NCI-H1105 treated with DMSO at 0.1 percent for 48 hours (cell line): Measurements from ENCODE around the gene DAAM1.

Experiments
- DNase-seq: peaks from one replicate; lab custom pipeline; 2025; lab: John Stamatoyannopoulos, UW

Gene DAAM1

GRCh38 chr14:59342516-59343484, 154.3 kb downstream of the DAAM1 start:
- no peak for DNase-seq

GRCh38 chr14:59343585-59343984, 155.1 kb downstream of the DAAM1 start:
- DNase-seq: peak; percentile 80

- DNase-seq: no peak
Observed at GRCh38 chr14:59344016-59344415, 155.5 kb downstream of the DAAM1 start.

GRCh38 chr14:59344691-59345455, 156.4 kb downstream of the DAAM1 start:
- DNase-seq: no peak

- no peak for DNase-seq
Observed at GRCh38 chr14:59346329-59346728, 157.9 kb downstream of the DAAM1 start.

GRCh38 chr14:59346796-59347510, 158.5 kb downstream of the DAAM1 start:
- DNase-seq: no peak

GRCh38 chr14:59347511-59347900, 159.0 kb downstream of the DAAM1 start:
- no peak for DNase-seq

- DNase-seq: no peak
Observed at GRCh38 chr14:59347915-59348314, 159.4 kb downstream of the DAAM1 start.

- no peak for DNase-seq
Observed at GRCh38 chr14:59349258-59349701, 160.8 kb downstream of the DAAM1 start.

- DNase-seq: no peak
Observed at GRCh38 chr14:59352961-59353360, 164.5 kb downstream of the DAAM1 start.

GRCh38 chr14:59354666-59355065, 166.2 kb downstream of the DAAM1 start:
- no peak for DNase-seq

GRCh38 chr14:59355091-59355490, 166.6 kb downstream of the DAAM1 start:
- no peak for DNase-seq

- DNase-seq: peak; percentile 85
Observed at GRCh38 chr14:59356312-59356711, 167.8 kb downstream of the DAAM1 start.

GRCh38 chr14:59356767-59357166, 168.3 kb downstream of the DAAM1 start:
- DNase-seq: no peak

GRCh38 chr14:59358102-59358501, 169.6 kb downstream of the DAAM1 start:
- DNase-seq: no peak

- no peak for DNase-seq
Observed at GRCh38 chr14:59358784-59359183, 170.3 kb downstream of the DAAM1 start.

GRCh38 chr14:59359431-59360124, 171.1 kb downstream of the DAAM1 start:
- DNase-seq: peak; percentile 60

- DNase-seq: no peak
Observed at GRCh38 chr14:59360233-59360632, 171.8 kb downstream of the DAAM1 start.

GRCh38 chr14:59360923-59361794, 172.7 kb downstream of the DAAM1 start:
- DNase-seq: peak; percentile 98

- DNase-seq: no peak
Observed at GRCh38 chr14:59362513-59362912, 174.0 kb downstream of the DAAM1 start.
